GM19023 (cell line): Measurements from ENCODE around the gene OR2H2.

Experiments
- ATAC-seq: cut with Tn5 transposase; IDR thresholded peaks from one replicate; pipeline ENCODE4 v1.9.1; 2021; ENCODE audit warnings: mild to moderate bottlenecking, moderate library complexity; ENCODE audit not compliant: unreplicated experiment

The OR2H2 gene

GRCh38 chr6:29590218-29590808, 5.4 kb downstream of the OR2H2 start:
- no peak for ATAC-seq

GRCh38 chr6:29591677-29592076, 6.8 kb downstream of the OR2H2 start:
- ATAC-seq: no peak

- no peak for ATAC-seq
Observed at GRCh38 chr6:29593199-29593855, 8.4 kb downstream of the OR2H2 start.

GRCh38 chr6:29596381-29596900, 11.5 kb downstream of the OR2H2 start:
- no peak for ATAC-seq

GRCh38 chr6:29597184-29597583, 12.3 kb downstream of the OR2H2 start:
- no peak for ATAC-seq

GRCh38 chr6:29598172-29598747, 13.3 kb downstream of the OR2H2 start:
- ATAC-seq: no peak

GRCh38 chr6:29602564-29603361, 17.8 kb downstream of the OR2H2 start:
- no peak for ATAC-seq

- ATAC-seq: no peak
Observed at GRCh38 chr6:29603456-29603855, 18.5 kb downstream of the OR2H2 start.

GRCh38 chr6:29603930-29604329, 19.0 kb downstream of the OR2H2 start:
- ATAC-seq: no peak

- ATAC-seq: no peak
Observed at GRCh38 chr6:29608131-29608530, 23.2 kb downstream of the OR2H2 start.

- no peak for ATAC-seq
Observed at GRCh38 chr6:29610540-29610939, 25.6 kb downstream of the OR2H2 start.

GRCh38 chr6:29611426-29611825, 26.5 kb downstream of the OR2H2 start:
- no peak for ATAC-seq

GRCh38 chr6:29617782-29618554, 33.0 kb downstream of the OR2H2 start:
- no peak for ATAC-seq

- no peak for ATAC-seq
Observed at GRCh38 chr6:29619578-29620160, 34.7 kb downstream of the OR2H2 start.

GRCh38 chr6:29620630-29621029, 35.7 kb downstream of the OR2H2 start:
- no peak for ATAC-seq

GRCh38 chr6:29624520-29624961, 39.6 kb downstream of the OR2H2 start:
- no peak for ATAC-seq

- ATAC-seq: no peak
Observed at GRCh38 chr6:29625337-29625930, 40.5 kb downstream of the OR2H2 start.

- ATAC-seq: no peak
Observed at GRCh38 chr6:29626948-29627754, 42.2 kb downstream of the OR2H2 start.
